ENCODE measurements around the gene LPP.

GRCh38 chr3:188431040-188431439, 277.1 kb downstream of the LPP start:
- no peak for TF ChIP-seq POLR2A (IDR thresholded peaks at IDR 0.05)
- TF ChIP-seq, protein P1, sequence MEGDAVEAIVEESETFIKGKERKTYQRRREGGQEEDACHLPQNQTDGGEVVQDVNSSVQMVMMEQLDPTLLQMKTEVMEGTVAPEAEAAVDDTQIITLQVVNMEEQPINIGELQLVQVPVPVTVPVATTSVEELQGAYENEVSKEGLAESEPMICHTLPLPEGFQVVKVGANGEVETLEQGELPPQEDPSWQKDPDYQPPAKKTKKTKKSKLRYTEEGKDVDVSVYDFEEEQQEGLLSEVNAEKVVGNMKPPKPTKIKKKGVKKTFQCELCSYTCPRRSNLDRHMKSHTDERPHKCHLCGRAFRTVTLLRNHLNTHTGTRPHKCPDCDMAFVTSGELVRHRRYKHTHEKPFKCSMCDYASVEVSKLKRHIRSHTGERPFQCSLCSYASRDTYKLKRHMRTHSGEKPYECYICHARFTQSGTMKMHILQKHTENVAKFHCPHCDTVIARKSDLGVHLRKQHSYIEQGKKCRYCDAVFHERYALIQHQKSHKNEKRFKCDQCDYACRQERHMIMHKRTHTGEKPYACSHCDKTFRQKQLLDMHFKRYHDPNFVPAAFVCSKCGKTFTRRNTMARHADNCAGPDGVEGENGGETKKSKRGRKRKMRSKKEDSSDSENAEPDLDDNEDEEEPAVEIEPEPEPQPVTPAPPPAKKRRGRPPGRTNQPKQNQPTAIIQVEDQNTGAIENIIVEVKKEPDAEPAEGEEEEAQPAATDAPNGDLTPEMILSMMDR (IDR thresholded peaks at IDR 0.05) = no peak
